ENCODE data around the gene AP2B1. TPM values are rescaled to one million over a fixed set of nuclear protein-coding genes. Genes with fewer than 3 reads are reported as not detected.

The AP2B1 gene
- polyA plus RNA-seq, 1 donor (not counting 4 experiments of a cell fraction or from before 2014, with no cell fraction given), result 189 TPM

GRCh38 chr17:35752471-35752870 is 165.3 kb downstream of the AP2B1 start:
- Histone ChIP-seq H3K4me1 (ENCODE audit: control insufficient read depth, extremely low read depth, insufficient read depth, low read length) (peaks cover 28% of the 10 kb centered on the region), H3K9me3 (ENCODE audit: control insufficient read depth, low read depth, low read length) (no peaks in the 10 kb centered on the region), H4K20me1 (ENCODE audit: control insufficient read depth, extremely low read depth, insufficient read depth, low read length) (no peaks in the 10 kb centered on the region), H3K4me3 (ENCODE audit: control insufficient read depth in 2 of 3, extremely low read depth in 1 of 3, insufficient read depth in 2 of 3, low read depth in 1 of 3, low read length in 3 of 3) (no peak overlapping the region), H3K9ac (ENCODE audit: control insufficient read depth, extremely low read depth, insufficient read depth, low read length) (no peak overlapping the region), H3K27me3 (ENCODE audit: control insufficient read depth, extremely low read depth, insufficient read depth, low read length) (no peaks in the 10 kb centered on the region), H3K27ac (ENCODE audit: control insufficient read depth, insufficient read depth, low read length) (no peak overlapping the region), H2AFZ (ENCODE audit: control insufficient read depth, low read length) (no peak overlapping the region), H3K4me2 (ENCODE audit: control insufficient read depth, extremely low read depth, insufficient read depth, low read depth, low read length) (no peak overlapping the region), H3K79me2 (ENCODE audit: control insufficient read depth, insufficient read depth, low read length) (no peaks in the 10 kb centered on the region), H3K36me3 (ENCODE audit: control insufficient read depth in 2 of 2, extremely low read depth in 1 of 2, insufficient read depth in 2 of 2, low read length in 2 of 2) (no peaks in the 10 kb centered on the region), H3K9me1 (ENCODE audit: control insufficient read depth, extremely low read depth, insufficient read depth, low read length) (peaks cover 3% of the 10 kb centered on the region)
- FAIRE-seq (no peak), DNase-seq (ENCODE audit: low read depth, low spot score) (no peak)
- dilution Hi-C loops (cut with MboI; ENCODE audit: extremely low pct_ligation_motif_present, low sequenced_read_pairs), result no loop called here
- TF ChIP-seq EZH2 (IDR thresholded peaks at IDR 0.05; ENCODE audit: low read length) (no peak), CTCF (optimal IDR thresholded peaks at IDR 0.05 in 1 of 3, IDR thresholded peaks at IDR 0.05 in 1 of 3, conservative IDR thresholded peaks at IDR 0.05 in 1 of 3; ENCODE audit: extremely low read depth in 1 of 3, insufficient read depth in 2 of 3, low read length in 3 of 3) (no peak)

- Histone ChIP-seq H4K20me1 (ENCODE audit: control insufficient read depth, extremely low read depth, insufficient read depth, low read length) (no peaks in the 10 kb centered on the region), H3K9me3 (ENCODE audit: control insufficient read depth, low read depth, low read length) (no peaks in the 10 kb centered on the region), H3K9me1 (ENCODE audit: control insufficient read depth, extremely low read depth, insufficient read depth, low read length) (peaks cover 3% of the 10 kb centered on the region), H3K27me3 (ENCODE audit: control insufficient read depth, extremely low read depth, insufficient read depth, low read length) (no peaks in the 10 kb centered on the region), H3K36me3 (ENCODE audit: control insufficient read depth in 2 of 2, extremely low read depth in 1 of 2, insufficient read depth in 2 of 2, low read length in 2 of 2) (no peaks in the 10 kb centered on the region), H3K27ac (ENCODE audit: control insufficient read depth, insufficient read depth, low read length) (no peak within 1 kb of the TSS), H3K4me3 (ENCODE audit: control insufficient read depth in 2 of 3, extremely low read depth in 1 of 3, insufficient read depth in 2 of 3, low read depth in 1 of 3, low read length in 3 of 3) (no peak within 1 kb of the TSS), H2AFZ (ENCODE audit: control insufficient read depth, low read length) (no peak within 1 kb of the TSS), H3K4me2 (ENCODE audit: control insufficient read depth, extremely low read depth, insufficient read depth, low read depth, low read length) (no peak within 1 kb of the TSS), H3K4me1 (ENCODE audit: control insufficient read depth, extremely low read depth, insufficient read depth, low read length) (peaks cover 22% of the 10 kb centered on the region), H3K79me2 (ENCODE audit: control insufficient read depth, insufficient read depth, low read length) (no peaks in the 10 kb centered on the region), H3K9ac (ENCODE audit: control insufficient read depth, extremely low read depth, insufficient read depth, low read length) (no peak within 1 kb of the TSS)
- no peak for DNase-seq (ENCODE audit: low read depth, low spot score)
- dilution Hi-C loops (cut with MboI; ENCODE audit: extremely low pct_ligation_motif_present, low sequenced_read_pairs), result no loop called here
- no peak for FAIRE-seq
- TF ChIP-seq EZH2 (IDR thresholded peaks at IDR 0.05; ENCODE audit: low read length) (no peak), CTCF (optimal IDR thresholded peaks at IDR 0.05 in 1 of 3, IDR thresholded peaks at IDR 0.05 in 1 of 3, conservative IDR thresholded peaks at IDR 0.05 in 1 of 3; ENCODE audit: extremely low read depth in 1 of 3, insufficient read depth in 2 of 3, low read length in 3 of 3) (no peak)
These were observed 166.0 kb downstream of the AP2B1 start, which contains the start of gene GAS2L2 for GRCh38 chr17:35752945-35753764. Gene GAS2L2, minus strand, starts transcription at chr17:35753239. Its CDS starts 389 bp downstream, at chr17:35752850.
